Cardiac muscle cell (in vitro differentiated cells and primary cell): ENCODE measurements around the gene SLC9A9. TPM values are rescaled to one million over a fixed set of nuclear protein-coding genes. Genes with fewer than 3 reads are reported as not detected.

ENCODE experiments used
- DNase-seq, 2 donors: peaks; one replicate each; pipeline versions ENCODE4 v3.0.0 to v3.0.0-alpha.2; 2010 to 2017; ENCODE audit warnings: low read depth in 1 of 2, low spot score in 1 of 2
- H3K27ac ChIP-seq: fragments of 200-600 bp; sonication (generic); 2 replicates; pipeline ENCODE4 v1.5.1; 2016
- H3K27me3 ChIP-seq: fragments of 200-600 bp; sonication (generic); 2 replicates; pipeline ENCODE4 v1.6.0; 2016; ENCODE audit warnings: control low read depth
- H3K36me3 ChIP-seq: fragments of 200-600 bp; sonication (generic); 2 replicates; pipeline ENCODE4 v1.5.1; 2016; ENCODE audit warnings: control low read depth
- H3K4me1 ChIP-seq: fragments of 200-600 bp; sonication (generic); 2 replicates; pipeline ENCODE4 v1.8.1; 2017; ENCODE audit warnings: low read depth, mild to moderate bottlenecking, mixed run types
- H3K4me3 ChIP-seq: fragments of 200-600 bp; sonication (generic); 2 replicates; pipeline ENCODE4 v1.5.1; 2016; ENCODE audit warnings: mild to moderate bottlenecking
- H3K9me3 ChIP-seq: fragments of 200-600 bp; sonication (generic); 2 replicates; pipeline ENCODE4 v1.5.1; 2017; ENCODE audit warnings: low read depth, mild to moderate bottlenecking, control low read depth
- CTCF ChIP-seq: IDR thresholded peaks from 2 replicates; pipeline ENCODE4 v1.5.1; 2012; ENCODE audit warnings: low read depth, mild to moderate bottlenecking, low read length
- polyA plus RNA-seq: library from polyadenylated mRNA; unstranded; fragments of >200 nt; fragmentation: Nextera tagmentation; extraction: Ambion mirVana; gene quantifications from 2 replicates; pipeline ENCODE4 v1.2.1, GENCODE V29; 2016
- total RNA-seq: library from RNA; depleted of rRNA; stranded (reverse); fragments of >200 nt; gene quantifications from 2 replicates; pipeline ENCODE4 v1.2.3, GENCODE V29; 2016

The SLC9A9 gene
- total and polyA plus RNA-seq, 2 experiments from 2014 or later, result 0.73 to 1.5 TPM

GRCh38 chr3:143349455-143349854 is 498.8 kb downstream of the SLC9A9 start:
- Histone ChIP-seq H3K27ac (no peak overlapping the region), H3K27me3 (no peaks in the 10 kb centered on the region), H3K4me3 (no peak overlapping the region), H3K9me3 (no peaks in the 10 kb centered on the region), H3K4me1 (peaks cover 3% of the 10 kb centered on the region), H3K36me3 (no peaks in the 10 kb centered on the region)
- no peak for TF ChIP-seq CTCF
- DNase-seq, result no peak

GRCh38 chr3:143348486-143349327 is 499.6 kb downstream of the SLC9A9 start:
- H3K4me3 ChIP-seq, result no peak overlapping the region

DNA sequence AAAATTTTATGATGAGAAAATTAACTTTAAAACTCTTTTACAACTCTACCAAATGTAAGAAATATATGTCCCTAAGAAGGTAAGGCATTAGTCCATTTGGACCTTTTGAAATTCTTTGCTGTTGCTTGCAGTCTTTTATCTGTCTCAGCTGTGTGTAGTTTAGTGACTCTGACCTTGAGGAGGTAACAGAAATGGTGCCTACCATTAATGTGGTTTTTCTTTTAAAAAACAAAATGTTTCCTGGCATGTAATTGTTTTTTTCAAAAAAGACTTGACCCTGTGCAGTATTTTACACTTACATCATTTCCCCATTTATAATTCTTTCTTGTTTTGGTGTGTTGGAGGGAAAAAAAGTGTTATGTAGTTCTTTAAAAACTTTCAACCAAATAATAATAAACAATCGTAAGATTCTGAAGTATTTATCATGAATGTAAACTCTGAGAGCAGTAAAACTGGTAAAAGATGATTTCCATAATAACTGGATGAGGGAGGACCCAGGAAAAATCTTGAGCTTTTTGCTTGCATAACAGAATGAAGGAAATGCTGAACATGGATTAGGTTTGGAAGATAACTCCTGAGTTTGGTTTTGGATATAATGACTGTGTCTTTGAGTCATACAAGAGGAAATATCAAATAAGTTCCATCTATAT is 503.6 kb downstream of the SLC9A9 start:
- H3K36me3 ChIP-seq, result no peaks in the 10 kb centered on the region
- H3K27me3 ChIP-seq, result no peaks in the 10 kb centered on the region
- H3K9me3 ChIP-seq, result no peaks in the 10 kb centered on the region
- no peaks in the 10 kb centered on the region for H3K4me1 ChIP-seq
- no peak for DNase-seq
- no peak for TF ChIP-seq CTCF
- H3K27ac ChIP-seq, result no peak overlapping the region
- H3K4me3 ChIP-seq, result no peak overlapping the region

More at GRCh38 chr3:143348486-143349327, 499.6 kb downstream of the SLC9A9 start:
- peaks cover 3% of the 10 kb centered on the region for H3K4me1 ChIP-seq
- peak; percentile 11 for TF ChIP-seq CTCF
- peak in 1 of 2 donors; percentile 22 for DNase-seq
- no peaks in the 10 kb centered on the region for H3K27me3 ChIP-seq
- H3K27ac ChIP-seq, result no peak overlapping the region
- H3K36me3 ChIP-seq, result no peaks in the 10 kb centered on the region
- H3K9me3 ChIP-seq, result no peaks in the 10 kb centered on the region

- DNase-seq, result no peak
- Histone ChIP-seq H3K27me3 (no peaks in the 10 kb centered on the region), H3K36me3 (no peaks in the 10 kb centered on the region), H3K4me3 (no peak overlapping the region), H3K9me3 (no peaks in the 10 kb centered on the region), H3K27ac (no peak overlapping the region), H3K4me1 (no peaks in the 10 kb centered on the region)
- TF ChIP-seq CTCF, result no peak
Measured at GRCh38 chr3:143343944-143344343, 504.3 kb downstream of the SLC9A9 start.

- no peak for TF ChIP-seq CTCF
- Histone ChIP-seq H3K9me3 (no peaks in the 10 kb centered on the region), H3K36me3 (no peaks in the 10 kb centered on the region), H3K4me1 (peaks cover 1% of the 10 kb centered on the region), H3K27me3 (no peaks in the 10 kb centered on the region), H3K4me3 (no peak overlapping the region), H3K27ac (no peak overlapping the region)
- no peak for DNase-seq
Measured at GRCh38 chr3:143343031-143343430, 505.2 kb downstream of the SLC9A9 start.
